GM18499 (cell line): Measurements from ENCODE around the gene ADAM33.

Experiments
- ATAC-seq: cut with Tn5 transposase; IDR thresholded peaks from one replicate; pipeline ENCODE4 v1.9.1; 2021; ENCODE audit warnings: moderate number of reproducible peaks; ENCODE audit not compliant: insufficient read depth, unreplicated experiment

The ADAM33 gene

GRCh38 chr20:3671986-3672546, 9.7 kb downstream of the ADAM33 start:
- ATAC-seq = no peak

- ATAC-seq = no peak
These were observed 10.9 kb downstream of the ADAM33 start for GRCh38 chr20:3670945-3671344.

GRCh38 chr20:3670511-3670910, 11.3 kb downstream of the ADAM33 start:
- ATAC-seq = no peak

GRCh38 chr20:3669710-3670367, 12.0 kb downstream of the ADAM33 start:
- ATAC-seq = no peak

- no peak for ATAC-seq
These were observed 14.3 kb downstream of the ADAM33 start for GRCh38 chr20:3667434-3668037.

GRCh38 chr20:3663858-3664257, 18.0 kb downstream of the ADAM33 start:
- no peak for ATAC-seq

- ATAC-seq = no peak
These were observed 18.6 kb downstream of the ADAM33 start, which contains the start of gene GFRA4 for GRCh38 chr20:3663031-3663701. Gene GFRA4 (minus strand): TSS chr20:3663399. CDS start chr20:3663399, 0 bp downstream.

- no peak for ATAC-seq
These were observed 19.8 kb downstream of the ADAM33 start for GRCh38 chr20:3661814-3662665.

GRCh38 chr20:3661060-3661813, 20.6 kb downstream of the ADAM33 start:
- ATAC-seq = no peak

- ATAC-seq = no peak
These were observed 21.3 kb downstream of the ADAM33 start for GRCh38 chr20:3660262-3661059.

GRCh38 chr20:3659492-3660261, 22.1 kb downstream of the ADAM33 start:
- no peak for ATAC-seq

GRCh38 chr20:3658716-3659491, 22.9 kb downstream of the ADAM33 start:
- ATAC-seq = peak; percentile 91

GRCh38 chr20:3658019-3658715, 23.6 kb downstream of the ADAM33 start:
- ATAC-seq = no peak

GRCh38 chr20:3655131-3655405, 26.7 kb downstream of the ADAM33 start:
- no peak for ATAC-seq

- ATAC-seq = no peak
These were observed 27.3 kb downstream of the ADAM33 start for GRCh38 chr20:3654326-3655130.

GRCh38 chr20:3653921-3654320, 27.9 kb downstream of the ADAM33 start:
- no peak for ATAC-seq
